ACHN (cell line): Measurements from ENCODE around the gene RPH3AL.

ENCODE experiments used
- DNase-seq: peaks from one replicate; pipeline ENCODE4 v3.0.0-alpha.2; 2015
- in situ Hi-C: cut with HindIII; loops from 2 replicates; pipeline ENCODE4 v1.10.0; 2017; ENCODE audit warnings: low sequenced_read_pairs, low pct_ligation_motif_present, low pct_unique_long_range_greater_than_20kb

RPH3AL gene

DNA sequence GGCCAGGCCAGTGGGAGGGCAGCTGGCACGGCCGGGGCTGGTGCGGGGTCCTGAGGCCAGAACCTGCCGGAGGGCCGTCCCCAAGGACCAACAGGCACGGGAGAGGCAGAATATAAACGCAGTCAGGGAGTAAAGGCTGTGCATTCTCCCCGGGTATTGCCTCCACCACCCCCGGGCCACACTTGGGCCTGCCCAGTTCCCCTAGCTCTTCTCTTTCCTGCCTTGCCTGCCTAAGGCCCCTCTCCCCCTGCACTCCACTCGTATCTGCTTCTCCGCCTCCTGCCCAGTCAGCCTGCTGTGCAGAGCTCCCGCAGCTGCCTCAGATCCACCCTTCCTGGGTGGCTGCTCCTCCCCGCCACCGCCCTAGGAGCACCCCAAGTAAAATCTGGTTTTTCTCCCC lies 5.0 kb upstream of the RPH3AL start:
- in situ Hi-C loops, result no loop called here
- no peak for DNase-seq

DNA sequence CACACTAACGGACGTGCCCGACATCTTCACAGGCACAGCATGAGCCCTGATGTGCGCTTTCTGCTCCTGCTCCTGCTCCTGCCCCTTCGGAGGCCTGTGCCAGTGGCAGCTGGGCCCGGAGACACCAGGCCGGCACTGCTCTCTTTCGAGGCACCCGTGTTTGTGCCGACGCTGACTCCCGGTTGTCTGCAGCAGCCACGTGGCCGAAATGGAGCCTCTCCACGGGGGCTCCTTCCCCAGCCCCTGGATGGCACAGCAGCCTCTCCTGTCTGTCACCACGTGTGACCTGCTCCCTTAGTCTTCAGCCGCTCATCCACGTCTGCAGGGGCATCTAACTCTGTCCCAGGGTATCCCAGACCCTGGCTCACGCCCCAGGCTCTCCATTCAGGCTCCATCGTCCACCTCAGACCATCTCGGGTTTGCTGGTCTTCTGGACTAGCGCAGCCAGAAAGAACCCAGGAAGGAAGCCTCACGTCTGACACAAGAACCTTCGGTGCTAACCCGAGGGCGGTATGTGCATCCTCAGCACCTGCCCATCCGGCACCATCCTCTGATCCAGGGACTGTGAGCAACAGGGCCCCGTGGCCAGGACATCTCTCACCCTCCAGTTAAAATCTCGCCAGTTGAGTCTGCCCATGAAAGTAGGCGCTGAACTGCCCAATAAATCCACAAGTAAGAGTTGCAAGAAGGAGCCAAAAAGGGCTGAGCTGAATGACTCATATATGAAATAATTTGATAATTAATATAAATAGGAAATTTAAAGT lies 4.2 kb upstream of the RPH3AL start:
- in situ Hi-C loops, result no loop called here
- no peak for DNase-seq

DNA sequence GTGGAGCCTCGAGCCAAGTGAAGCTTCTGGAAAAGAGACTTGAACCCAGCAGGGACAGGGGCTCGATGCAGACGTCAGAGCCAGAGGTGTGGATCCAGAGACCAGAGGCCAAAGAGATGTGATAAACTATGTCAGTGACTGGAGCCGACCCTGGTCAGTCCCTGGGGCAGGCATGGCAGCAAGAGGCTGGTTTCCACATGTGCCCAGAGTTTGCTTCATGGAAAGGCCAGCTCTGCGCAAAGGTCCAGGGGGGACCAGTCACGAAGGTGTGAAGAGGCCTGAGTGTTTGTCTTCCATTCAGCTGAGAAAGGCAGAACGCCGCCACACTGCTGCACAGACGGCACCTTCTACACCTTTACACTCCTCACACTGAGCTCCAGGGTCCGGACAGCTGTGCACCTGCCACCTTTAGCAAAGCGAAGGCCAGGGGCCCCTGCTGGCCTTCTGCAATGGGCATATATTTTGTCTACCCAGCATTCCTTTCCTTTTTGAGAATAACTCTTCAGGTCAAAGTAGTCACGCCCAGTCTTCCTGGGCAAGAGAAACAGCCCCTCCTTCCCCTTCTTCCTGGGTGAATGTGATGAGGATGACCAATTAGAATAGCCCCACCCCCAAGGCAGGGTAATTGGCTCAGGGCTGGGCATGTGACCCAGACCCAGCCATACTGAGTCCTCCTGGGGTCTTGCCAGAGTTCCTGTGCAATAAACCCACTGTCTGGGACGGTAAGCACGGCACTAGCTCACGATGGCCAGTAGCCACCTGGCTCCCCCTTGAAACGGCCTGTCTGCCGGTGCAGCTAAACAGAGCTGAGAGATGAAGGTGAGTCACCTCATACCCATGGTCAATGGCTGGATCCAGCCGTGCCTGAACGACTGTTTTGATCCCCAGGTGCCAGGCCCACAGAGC lies 2.3 kb upstream of the RPH3AL start:
- no peak for DNase-seq
- in situ Hi-C loops, result no loop called here

DNA sequence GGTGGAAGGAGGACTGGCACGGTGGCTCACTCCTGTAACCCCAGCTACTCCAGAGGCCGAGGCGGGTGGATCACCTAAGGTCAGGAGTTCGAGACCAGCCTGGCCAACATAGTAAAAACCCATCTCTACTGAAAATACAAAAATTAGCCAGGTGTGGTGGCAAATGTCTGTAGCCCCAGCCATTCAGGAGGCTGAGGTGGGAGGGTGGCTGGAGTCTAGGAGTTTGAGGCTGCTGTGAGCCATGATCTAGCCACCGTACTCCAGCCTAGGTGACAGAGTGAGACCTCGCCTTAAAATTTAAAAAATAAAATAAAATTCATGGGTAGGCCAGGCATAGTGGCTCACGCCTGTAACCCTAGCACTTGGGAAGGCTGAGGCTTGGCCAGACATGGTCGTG lies 1.2 kb upstream of the RPH3AL start:
- DNase-seq, result no peak
- in situ Hi-C loops, result no loop called here

DNA sequence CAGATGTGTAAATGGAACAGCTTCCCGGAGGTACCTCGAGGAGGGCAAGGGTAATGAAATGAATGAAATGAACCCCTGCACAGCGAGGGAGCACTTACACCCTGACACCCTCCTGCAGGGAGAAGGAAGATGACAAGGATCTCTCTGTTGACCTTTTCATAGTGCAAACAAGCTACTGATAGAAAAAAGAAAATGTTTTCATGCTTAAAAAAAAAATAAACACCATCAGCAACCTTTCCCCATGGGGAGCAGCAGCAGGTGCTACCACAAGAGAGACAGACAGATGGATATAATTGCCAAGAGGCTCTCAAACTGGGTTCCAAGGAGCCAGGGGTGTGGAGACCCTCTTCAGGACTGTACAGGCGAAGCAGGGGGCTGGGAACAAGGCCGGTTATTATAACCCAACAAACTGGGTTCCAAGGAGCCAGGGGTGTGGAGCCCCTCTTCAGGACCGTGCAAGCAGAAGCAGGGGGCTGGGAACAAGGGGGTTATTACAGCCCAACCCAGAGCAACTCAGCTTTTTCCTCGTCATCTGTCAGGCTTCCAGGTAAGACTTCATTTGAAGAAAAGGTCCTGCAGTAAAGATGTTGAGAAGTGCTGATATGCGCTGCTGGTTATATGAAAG lies 718 bp upstream of the RPH3AL start:
- DNase-seq, result no peak
- in situ Hi-C loops, result no loop called here

DNA sequence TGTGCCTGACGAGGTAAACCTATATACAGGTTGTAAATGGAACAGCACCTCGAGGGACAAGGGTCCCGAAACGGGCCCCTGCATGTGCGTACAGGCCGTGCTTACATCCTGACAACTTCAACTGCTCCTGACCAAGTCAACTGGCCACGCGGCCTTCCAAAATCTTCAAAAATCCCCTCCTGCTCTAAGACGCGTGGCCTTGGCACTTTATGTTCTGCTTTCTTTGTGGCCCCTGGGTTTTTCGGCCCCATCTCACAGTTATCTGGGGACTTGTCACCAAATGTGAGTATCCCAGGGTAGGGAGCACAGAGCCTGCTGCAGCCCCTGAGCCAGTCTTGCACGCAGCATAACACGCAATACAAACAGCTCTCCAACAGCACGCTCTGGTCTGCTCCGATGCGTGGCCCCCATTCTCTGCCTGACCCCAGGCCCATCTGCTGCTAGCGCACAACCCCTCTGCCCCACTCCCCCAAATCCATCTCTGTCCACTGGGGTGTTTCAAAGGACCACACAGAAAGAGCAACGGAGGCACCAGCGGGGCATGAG lies 659 bp downstream of the RPH3AL start:
- in situ Hi-C loops, result no loop called here
- no peak for DNase-seq

DNA sequence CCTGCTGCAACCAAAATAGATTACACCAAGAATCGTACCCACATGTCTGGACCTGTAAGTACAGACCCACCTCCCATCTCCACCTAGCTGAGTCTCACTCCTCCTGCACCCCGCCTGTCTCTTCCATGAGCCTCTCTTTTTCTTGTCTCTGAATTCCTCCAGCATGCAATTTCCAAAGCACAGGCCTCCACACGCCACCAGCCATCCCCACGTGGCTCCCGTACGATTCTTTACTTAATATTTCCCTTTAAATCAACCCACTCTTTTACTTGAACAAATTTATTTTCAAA lies 1.2 kb downstream of the RPH3AL start:
- DNase-seq, result no peak
- in situ Hi-C loops, result no loop called here

DNA sequence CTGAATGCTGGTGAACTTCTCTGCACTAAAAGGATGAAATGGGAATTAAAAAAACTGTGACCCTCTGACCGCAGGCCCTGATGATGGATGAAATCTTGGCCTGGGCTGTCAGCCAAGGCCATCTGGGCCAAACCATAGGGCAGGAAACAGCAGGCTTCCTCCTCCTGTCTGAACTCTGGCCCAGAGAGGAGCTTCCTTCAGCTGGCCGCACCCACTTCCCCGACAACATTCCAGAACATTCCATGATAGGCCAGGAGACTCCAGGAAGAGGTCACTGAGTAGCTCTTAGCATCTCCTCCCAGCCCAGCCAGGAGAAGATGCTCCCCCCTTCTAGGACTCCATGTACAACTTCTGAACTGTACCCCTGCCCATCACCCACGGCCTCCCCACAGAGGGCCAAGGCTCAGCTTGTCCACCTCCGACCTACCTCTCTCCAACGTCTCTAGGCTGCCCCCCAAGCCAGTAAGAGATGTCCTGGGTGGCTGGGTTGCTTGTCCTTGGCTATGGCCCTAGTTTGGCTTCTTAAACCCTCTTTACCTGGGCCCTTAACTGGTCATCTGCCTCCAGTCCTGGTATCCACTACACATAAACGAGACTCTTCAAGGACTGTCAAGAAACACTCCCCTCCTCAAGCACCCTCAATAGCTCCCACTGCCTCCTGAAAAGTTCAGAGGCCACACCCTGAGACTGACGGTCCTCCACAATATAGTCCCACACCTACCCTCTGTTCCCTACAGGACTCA lies 1.7 kb downstream of the RPH3AL start:
- in situ Hi-C loops, result no loop called here
- peak; percentile 86 for DNase-seq

DNA sequence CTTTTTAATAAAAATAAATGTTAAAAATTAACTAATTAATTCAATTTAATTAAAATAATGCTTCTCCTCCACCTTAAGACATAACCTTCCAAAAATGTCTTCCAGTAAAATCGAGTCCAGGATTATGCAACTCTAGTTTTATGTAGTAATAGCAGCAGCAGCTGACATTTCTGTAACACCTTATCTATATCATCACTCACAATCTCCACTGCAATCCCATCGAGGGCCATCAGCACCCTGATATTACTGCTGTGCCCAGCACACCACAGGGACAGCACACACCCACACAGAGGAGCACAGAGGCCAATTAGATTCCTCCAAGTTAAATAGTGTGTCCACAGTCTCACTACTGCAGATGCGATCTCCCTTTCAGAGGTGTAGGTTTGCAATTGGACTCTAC lies 2.9 kb downstream of the RPH3AL start:
- in situ Hi-C loops, result no loop called here
- DNase-seq, result no peak

DNA sequence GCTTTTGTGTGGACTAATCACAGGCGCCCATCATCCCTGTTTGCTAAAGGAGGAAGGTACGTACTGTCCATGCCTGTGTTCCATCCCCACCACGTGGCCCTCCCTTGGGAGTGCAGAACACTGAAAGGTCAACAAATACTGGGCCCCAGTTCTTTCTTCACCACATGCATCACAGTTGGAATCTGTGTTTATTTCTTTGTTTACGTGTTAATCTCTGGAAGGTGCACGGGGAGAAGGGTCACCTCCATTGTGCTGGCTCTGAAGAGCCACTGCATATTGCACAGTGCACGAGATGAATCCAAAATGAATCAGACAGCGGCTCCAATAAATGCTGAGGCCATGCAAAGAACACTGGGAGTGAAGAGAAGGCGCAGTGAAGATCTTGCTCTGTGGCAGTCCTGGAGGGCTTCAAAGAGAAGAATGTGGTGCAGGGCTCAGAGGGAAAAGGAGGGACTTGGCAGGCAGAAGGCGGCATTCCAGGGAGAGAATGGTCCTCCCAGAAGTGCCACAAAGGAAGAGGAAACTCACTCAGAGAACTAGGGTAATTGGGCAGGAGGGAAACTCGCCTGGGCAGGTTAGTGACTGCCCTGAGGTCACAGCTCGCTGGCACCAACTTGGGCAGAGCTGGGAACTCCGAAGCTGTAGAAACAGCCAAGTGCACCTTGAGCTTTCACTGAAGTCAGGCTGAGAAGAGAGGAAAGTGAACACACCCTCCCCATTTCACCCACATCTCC lies 3.7 kb downstream of the RPH3AL start:
- in situ Hi-C loops, result no loop called here
- no peak for DNase-seq

DNA sequence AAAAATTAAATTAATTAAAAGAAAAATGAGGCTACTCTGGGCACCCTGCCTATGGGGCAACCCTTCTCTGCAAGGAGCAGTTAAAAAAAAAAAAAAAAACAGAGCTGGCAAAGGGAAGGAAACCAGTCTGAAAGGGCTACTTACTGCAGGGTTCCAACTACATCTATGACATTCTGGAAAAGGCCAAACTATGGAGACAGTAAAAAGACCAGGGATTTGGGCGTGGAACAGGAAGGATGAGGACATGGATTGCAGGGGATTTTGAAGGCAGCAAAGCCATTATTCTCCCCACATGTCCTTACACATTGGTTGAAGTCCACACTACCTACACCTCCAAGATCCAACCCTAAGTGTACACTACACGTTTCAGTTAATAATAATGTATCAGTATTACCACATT lies 4.6 kb downstream of the RPH3AL start:
- in situ Hi-C loops, result no loop called here
- no peak for DNase-seq

DNA sequence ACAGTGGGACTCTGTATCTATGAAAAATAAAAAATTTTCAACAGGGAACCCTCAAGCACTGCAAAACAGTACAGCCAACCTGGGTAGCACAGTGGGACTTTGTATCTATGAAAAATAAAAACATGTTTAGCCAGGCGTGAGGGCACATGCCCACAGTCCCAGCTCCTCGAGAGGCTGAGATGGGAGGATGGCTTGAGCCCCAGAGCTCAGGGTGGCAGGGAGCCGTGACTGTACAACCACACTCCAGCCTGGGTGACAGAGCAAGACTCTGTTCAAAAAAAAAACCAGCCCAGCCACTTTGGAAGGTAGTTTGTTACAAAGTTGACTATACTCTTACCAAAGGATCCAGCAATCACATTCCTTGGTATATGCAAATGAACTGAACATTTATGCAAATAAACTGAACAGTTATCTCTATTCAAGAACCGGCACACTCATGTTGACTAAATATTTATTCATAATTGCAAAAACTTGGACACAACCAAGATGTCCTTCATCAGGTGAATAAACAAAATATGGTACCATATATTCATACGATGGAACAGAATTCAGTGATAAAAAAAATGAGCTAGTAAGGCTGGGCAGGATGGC lies 5.2 kb downstream of the RPH3AL start:
- in situ Hi-C loops, result no loop called here
- DNase-seq, result no peak

DNA sequence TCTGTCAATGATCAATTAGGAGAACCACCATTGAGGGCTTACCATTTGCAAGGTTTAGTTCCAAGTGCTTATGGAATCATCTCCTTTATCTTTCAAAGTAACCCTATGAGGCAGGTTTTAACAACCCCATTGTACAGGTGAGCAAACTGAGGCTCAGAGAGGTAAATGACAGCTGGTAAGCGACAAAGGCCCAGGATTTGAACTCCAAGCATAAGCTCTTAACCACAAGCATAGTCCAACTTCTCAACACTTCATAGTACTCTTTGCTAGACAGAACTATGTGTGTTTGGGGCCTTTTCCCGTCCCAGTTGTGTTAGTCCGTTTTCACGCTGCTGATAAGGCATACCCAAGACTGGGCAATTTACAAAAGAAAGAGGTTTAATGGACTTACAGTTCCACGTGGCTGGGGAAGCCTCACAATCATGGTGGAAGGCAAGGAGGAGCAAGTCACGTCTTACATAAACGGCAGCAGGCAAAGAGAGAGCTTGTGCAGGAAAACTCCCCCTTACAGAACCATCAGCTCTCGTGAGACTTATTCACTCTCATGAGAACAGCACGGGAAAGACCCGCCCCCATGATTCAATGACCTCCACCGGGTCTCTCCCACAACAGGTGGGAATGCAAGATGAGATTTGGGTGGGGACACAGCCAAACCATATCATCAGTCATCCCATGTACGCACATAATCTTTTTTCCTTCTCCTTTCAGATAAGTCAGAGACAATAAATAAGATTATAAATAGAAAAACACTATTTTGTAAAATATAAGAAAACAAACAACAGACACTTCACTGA lies 6.4 kb downstream of the RPH3AL start:
- DNase-seq, result no peak
- in situ Hi-C loops, result no loop called here

DNA sequence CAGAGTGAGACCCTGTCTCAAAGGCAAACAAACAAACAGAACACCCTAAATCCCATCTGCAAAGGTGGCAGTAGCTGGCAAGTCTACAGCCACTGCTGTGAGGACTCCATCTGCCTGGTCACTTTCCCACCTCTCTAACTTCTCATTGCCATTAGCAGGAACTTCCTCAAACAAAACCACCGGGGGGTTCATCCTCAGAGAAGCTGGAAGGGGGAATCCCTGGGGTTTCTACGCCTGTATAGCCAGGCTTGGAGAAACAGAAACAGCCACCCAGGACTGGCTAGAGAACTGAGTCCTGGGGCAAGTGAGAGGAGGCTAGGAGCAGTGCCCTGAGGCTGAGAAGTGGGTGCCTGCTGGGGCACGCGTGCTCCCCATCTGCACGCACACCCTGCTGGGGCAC lies 7.3 kb downstream of the RPH3AL start:
- in situ Hi-C loops, result no loop called here
- no peak for DNase-seq

DNA sequence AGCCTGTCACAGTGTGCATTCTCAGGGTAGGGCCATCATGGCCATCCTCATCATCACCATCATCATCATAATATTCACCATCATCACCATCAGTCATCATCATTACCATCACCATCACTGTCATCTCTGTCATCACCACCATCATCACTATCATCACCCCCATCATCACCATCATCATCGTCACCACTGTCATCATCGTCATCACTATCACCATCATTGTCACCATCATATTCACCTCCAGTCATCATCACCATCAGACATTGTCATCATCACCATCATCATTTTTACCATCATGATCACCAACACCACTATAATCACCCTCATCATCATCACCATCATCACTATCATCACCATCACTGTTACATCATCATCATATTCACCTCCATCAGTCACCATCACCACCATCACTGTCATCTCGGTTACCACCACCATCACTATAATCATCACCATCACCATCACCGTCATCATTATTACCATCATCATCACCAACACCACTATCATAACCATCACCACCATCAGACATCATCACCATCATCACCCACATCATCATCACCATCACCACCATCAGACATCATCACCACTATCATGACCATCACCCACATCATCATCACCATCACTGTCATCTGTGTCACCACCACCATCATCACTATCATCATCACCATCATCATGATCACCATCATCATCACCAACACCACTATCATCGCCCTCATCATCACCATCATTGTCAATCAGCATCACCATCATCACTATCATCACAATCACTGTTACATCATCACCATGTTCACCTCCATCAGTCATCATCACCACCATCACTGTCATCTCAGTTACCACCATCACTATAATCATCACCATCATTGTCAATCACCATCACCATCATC lies 8.5 kb downstream of the RPH3AL start:
- in situ Hi-C loops, result no loop called here
- DNase-seq, result no peak

DNA sequence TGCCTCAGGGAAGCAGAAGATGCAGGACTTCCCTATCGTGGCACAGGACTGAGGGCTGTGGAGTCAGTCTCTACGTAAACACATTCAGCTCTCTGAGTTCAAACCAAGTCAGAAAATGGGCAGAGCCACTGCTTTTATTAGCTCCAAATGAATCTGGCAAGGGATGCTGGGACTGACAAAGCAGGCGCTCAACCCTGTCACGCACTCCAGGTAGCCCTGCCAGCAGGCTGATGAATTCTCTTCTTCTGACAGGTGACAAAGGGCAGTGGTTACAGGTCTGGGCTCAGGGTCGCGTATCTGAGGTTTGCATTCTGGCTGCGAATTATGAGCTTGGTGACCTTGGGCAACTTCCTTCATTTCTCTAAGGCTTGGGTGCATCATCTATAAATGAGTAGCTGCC lies 9.4 kb downstream of the RPH3AL start:
- DNase-seq, result no peak
- in situ Hi-C loops, result no loop called here
